Mesenteric fat pad (tissue), 1 donor: ENCODE data around the gene CYP2C8. TPM values are rescaled to one million over a fixed set of nuclear protein-coding genes. Genes with fewer than 3 reads are reported as not detected.

Experiments used
- total RNA-seq: library from RNA; stranded (reverse); fragmentation: NEBNext Ultra II Directional; extraction: Animal tissue kit (Norgen Biotek cat#: 25700); gene quantifications from one replicate; pipeline ENCODE4 v1.2.1, GENCODE V29; 2021
- donor health status: DM: yes; HTN: yes; CAD: no.

The CYP2C8 gene
- total RNA-seq, 1 donor from 2014 or later: 0.90 TPM

Other genes with a start within 250 kb of the CYP2C8 start
- gene CYP2C9, start 130.8 kb downstream of the CYP2C8 start, total RNA-seq: 0.51 TPM
- gene ACSM6, start 124.7 kb upstream of the CYP2C8 start, total RNA-seq: not detected
- 200 TPM for gene PDLIM1, start 221.5 kb upstream of the CYP2C8 start, total RNA-seq